Colonic mucosa (tissue), 4 donors: ENCODE data around the gene ACSF3. TPM values are rescaled to one million over a fixed set of nuclear protein-coding genes. Genes with fewer than 3 reads are reported as not detected.
A peak's percentile ranks its signal among the peaks of the same experiment; 100 is the strongest.

Experiments used
- DNase-seq: peaks from one replicate; pipeline ENCODE4 v3.0.0-alpha.2; 2020
- H3K27ac ChIP-seq: fragments of 200-600 bp; one replicate; pipeline ENCODE4 v1.8.0; 2021
- H3K27me3 ChIP-seq: fragments of 200-600 bp; one replicate; pipeline ENCODE4 v1.8.0; 2021
- H3K36me3 ChIP-seq: fragments of 200-600 bp; one replicate; pipeline ENCODE4 v1.8.0; 2021
- H3K4me1 ChIP-seq: fragments of 200-600 bp; one replicate; pipeline ENCODE4 v1.8.0; 2021; ENCODE audit warnings: mild to moderate bottlenecking
- H3K4me3 ChIP-seq: fragments of 200-600 bp; one replicate; pipeline ENCODE4 v1.8.0; 2021
- H3K9ac ChIP-seq, 2 donors: one replicate each; pipeline ENCODE4 v1.7.0; 2013; ENCODE audit warnings: control low read depth in 2 of 2, low read depth in 2 of 2, low read length in 2 of 2
- H3K9me3 ChIP-seq: fragments of 200-600 bp; one replicate; pipeline ENCODE4 v1.8.0; 2021
- intact Hi-C: fragments of 100-400 bp; cut with DNase I; formaldehyde crosslinking; loops from one replicate; pipeline ENCODE4 v1.14.1; 2022
- total RNA-seq, 2 donors: library from RNA; stranded (reverse); fragmentation: NEBNext Ultra II Directional in 1 of 2; extraction: Animal tissue kit (Norgen Biotek cat#: 25700) in 1 of 2; gene quantifications; one replicate each; pipeline ENCODE4 v1.2.1, GENCODE V29; 2021
- TF ChIP-seq, protein P1 (sequence below): fragments of 200-600 bp; IDR thresholded peaks from one replicate; pipeline ENCODE4 v1.8.0; 2022; ENCODE audit warnings: antibody characterized with exemption, mild to moderate bottlenecking
- donor health status: healthy.
- donor health status: DM: no; HTN: no; CAD: no.
- donor health status: DM: no; HTN: no; CAD: no.

Gene ACSF3
- total RNA-seq, 2 donors from 2014 or later = 60.2 TPM

DNA sequence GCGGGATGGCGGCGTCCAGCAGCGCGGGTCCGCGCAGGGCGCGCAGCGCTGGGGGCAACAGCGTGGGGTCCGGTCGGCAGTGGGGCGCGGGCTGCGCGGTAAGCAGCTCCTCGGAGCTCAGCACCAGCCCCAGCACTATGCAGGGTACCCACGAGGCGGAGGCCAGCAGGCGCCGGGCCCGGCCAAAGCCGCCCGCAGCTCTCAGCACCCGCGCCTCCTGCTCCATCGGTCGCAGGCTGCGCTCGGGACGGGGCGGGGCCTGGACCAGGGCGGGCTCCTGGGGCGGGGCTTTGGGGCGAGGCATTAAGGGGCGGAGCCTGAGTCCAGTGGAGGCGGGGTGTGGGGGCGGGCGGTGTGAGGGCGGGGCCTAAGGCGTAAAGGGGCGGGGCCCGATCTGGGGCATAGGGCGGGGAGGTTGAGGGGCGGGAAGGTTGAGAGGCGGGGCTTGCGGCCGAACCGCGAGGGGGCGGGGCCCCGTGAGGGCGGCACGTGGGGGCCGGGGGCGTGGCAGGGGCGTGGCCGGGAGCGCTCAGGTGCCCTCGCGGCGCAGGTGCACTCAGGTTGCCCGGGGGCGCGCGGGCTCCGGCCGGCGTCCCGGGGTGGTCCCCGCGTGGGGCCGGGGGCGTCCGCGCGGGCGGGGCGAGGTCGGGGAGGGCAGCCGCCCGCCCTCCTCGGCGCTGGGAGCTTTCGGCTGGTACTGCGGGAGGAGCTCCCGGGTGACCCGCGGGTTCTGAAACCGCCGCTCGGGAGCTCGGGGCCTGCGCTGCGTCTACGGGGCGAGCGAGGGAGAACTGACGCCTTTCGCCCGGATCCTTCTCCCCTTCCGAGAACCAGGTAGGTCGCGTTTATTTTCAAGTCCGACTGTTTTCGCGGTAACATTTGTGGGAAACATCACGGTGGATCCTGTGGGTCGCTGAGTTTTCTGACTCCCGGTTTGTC is 108.1 kb downstream of the ACSF3 start:
- H3K36me3 ChIP-seq = no peaks in the 10 kb centered on the region
- H3K4me3 ChIP-seq = no peak overlapping the region
- no peak overlapping the region for H3K27ac ChIP-seq
- no peaks in the 10 kb centered on the region for H3K4me1 ChIP-seq
- intact Hi-C loops = no loop called here
- peaks cover 45% of the 10 kb centered on the region for H3K27me3 ChIP-seq
- no peak overlapping the region for H3K9ac ChIP-seq
- DNase-seq = peak; percentile 93
- no peaks in the 10 kb centered on the region for H3K9me3 ChIP-seq
- TF ChIP-seq, protein P1, sequence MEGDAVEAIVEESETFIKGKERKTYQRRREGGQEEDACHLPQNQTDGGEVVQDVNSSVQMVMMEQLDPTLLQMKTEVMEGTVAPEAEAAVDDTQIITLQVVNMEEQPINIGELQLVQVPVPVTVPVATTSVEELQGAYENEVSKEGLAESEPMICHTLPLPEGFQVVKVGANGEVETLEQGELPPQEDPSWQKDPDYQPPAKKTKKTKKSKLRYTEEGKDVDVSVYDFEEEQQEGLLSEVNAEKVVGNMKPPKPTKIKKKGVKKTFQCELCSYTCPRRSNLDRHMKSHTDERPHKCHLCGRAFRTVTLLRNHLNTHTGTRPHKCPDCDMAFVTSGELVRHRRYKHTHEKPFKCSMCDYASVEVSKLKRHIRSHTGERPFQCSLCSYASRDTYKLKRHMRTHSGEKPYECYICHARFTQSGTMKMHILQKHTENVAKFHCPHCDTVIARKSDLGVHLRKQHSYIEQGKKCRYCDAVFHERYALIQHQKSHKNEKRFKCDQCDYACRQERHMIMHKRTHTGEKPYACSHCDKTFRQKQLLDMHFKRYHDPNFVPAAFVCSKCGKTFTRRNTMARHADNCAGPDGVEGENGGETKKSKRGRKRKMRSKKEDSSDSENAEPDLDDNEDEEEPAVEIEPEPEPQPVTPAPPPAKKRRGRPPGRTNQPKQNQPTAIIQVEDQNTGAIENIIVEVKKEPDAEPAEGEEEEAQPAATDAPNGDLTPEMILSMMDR = no peak

GRCh38 chr16:89202422-89203215 is 109.0 kb downstream of the ACSF3 start:
- no peak for DNase-seq
- Histone ChIP-seq H3K27ac (no peak overlapping the region), H3K9ac (no peak overlapping the region), H3K4me1 (no peaks in the 10 kb centered on the region), H3K27me3 (peaks cover 45% of the 10 kb centered on the region), H3K9me3 (no peaks in the 10 kb centered on the region), H3K4me3 (no peak overlapping the region), H3K36me3 (no peaks in the 10 kb centered on the region)
- intact Hi-C loops = no loop called here
- TF ChIP-seq, protein P1 = no peak

Other genes starting within 250 kb of the ACSF3 start
- 10 to 100 TPM; 22.8 to 44.5 TPM for gene GALNS, start 236.9 kb upstream of the ACSF3 start, total RNA-seq
- gene TRAPPC2L, start 236.7 kb upstream of the ACSF3 start, total RNA-seq = 10 to 100 TPM; 33.8 to 57.3 TPM
- gene PABPN1L, start 227.2 kb upstream of the ACSF3 start, total RNA-seq = not detected
- 10 to 100 TPM; 10.1 to 10.5 TPM for gene CBFA2T3, start 116.6 kb upstream of the ACSF3 start, total RNA-seq
- not detected for gene CDH15, start 77.9 kb downstream of the ACSF3 start, total RNA-seq
- 1 to 10 TPM in 1 of 2 donors, not detected in 1; 1.3 TPM for gene SLC22A31, start 106.7 kb downstream of the ACSF3 start, total RNA-seq
- 1 to 10 TPM; 3.9 to 6.4 TPM for gene ZNF778, start 123.9 kb downstream of the ACSF3 start, total RNA-seq